ENCODE results near the gene MTF1.

DNA sequence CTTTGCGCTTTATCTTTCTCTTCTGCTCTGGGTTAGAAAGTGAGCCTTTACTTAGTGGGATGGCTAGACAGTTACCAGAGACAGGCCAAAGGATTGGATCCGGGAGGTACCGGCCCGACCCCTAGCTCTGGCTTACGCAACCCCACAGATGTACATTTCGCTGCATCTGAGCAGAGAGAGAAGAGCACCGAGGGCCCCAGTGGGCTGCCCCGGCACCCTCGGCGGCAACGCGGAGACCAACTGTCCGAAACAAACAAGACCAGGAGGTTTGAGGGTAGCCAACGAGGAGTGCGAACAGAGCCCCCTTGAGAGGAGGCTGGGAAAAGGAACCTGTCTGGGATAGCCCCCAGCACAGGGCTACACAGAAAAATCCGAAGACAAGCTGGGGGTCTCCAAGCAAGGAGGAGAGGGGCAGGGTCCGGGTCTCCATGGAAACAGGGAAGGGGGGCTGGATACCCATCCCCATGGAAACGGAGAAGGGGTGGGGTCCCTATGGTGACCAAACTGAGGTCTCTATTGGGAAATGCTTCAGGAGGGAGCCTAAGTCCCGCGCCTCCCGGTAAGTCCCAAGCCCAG, 373 bp downstream of the MTF1 start:
- TF ChIP-seq POLR2AphosphoS5 (IDR thresholded peaks at IDR 0.05; ENCODE audit: low read depth, low read length) (no peak), POLR2A (IDR thresholded peaks at IDR 0.05; ENCODE audit: low read depth, low read length) (no peak), SPI1 (IDR thresholded peaks at IDR 0.05; ENCODE audit: low read depth, low read length) (no peak)

Measured in GM12891 (cell line).